NCI-H2196 (cell line): ENCODE measurements around the gene NEFH.

Source experiments
- DNase-seq: peaks from one replicate; lab custom pipeline; 2025; ENCODE audit not compliant: unreplicated experiment; lab: John Stamatoyannopoulos, UW

NEFH gene

GRCh38 chr22:29539105-29539504 lies 59.1 kb downstream of the NEFH start:
- DNase-seq, result no peak
